Esophagus squamous epithelium (tissue), 4 donors: Measurements from ENCODE around the gene KRCC1.

ENCODE experiments used
- POLR2A ChIP-seq, 4 donors: fragments of 450-650 bp; IDR thresholded peaks; one replicate each; pipeline ENCODE4 v1.6.1; 2017; ENCODE audit warnings: antibody characterized with exemption in 4 of 4, mild to moderate bottlenecking in 4 of 4, moderate library complexity in 3 of 4
- TF ChIP-seq, protein P1 (sequence below), 6 experiments: fragments of 450-650 bp in 4 of 6; fragments of 200-600 bp in 2 of 6; sonication (generic) in 2 of 6; IDR thresholded peaks; one replicate each; pipeline ENCODE4 v1.5.1; 2016 to 2019; ENCODE audit warnings: antibody characterized with exemption in 6 of 6, mild to moderate bottlenecking in 4 of 6, moderate library complexity in 4 of 6

DNA sequence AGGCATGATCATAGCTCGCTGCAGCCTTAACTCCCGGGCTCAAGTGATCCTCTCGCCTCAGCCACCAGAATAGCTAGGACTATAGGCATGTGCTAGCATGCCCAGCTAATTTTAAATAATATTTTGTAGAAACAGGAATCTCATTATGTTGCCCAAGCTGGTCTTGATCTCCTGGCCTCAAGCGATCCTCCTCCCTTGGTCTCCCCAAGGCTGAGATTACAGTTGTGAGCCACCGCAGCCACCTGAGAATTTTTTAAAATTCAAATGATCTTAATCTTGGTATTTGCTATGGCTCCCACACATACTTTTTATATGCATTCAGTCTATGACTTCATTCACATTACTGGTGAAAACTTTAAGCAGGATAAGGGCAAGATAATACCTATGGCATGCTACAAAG, 13.1 kb downstream of the KRCC1 start:
- TF ChIP-seq, protein P1, sequence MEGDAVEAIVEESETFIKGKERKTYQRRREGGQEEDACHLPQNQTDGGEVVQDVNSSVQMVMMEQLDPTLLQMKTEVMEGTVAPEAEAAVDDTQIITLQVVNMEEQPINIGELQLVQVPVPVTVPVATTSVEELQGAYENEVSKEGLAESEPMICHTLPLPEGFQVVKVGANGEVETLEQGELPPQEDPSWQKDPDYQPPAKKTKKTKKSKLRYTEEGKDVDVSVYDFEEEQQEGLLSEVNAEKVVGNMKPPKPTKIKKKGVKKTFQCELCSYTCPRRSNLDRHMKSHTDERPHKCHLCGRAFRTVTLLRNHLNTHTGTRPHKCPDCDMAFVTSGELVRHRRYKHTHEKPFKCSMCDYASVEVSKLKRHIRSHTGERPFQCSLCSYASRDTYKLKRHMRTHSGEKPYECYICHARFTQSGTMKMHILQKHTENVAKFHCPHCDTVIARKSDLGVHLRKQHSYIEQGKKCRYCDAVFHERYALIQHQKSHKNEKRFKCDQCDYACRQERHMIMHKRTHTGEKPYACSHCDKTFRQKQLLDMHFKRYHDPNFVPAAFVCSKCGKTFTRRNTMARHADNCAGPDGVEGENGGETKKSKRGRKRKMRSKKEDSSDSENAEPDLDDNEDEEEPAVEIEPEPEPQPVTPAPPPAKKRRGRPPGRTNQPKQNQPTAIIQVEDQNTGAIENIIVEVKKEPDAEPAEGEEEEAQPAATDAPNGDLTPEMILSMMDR (IDR thresholded peaks at IDR 0.05): no peak
- no peak for TF ChIP-seq POLR2A (IDR thresholded peaks at IDR 0.05)
